Hepatocyte (in vitro differentiated cells): ENCODE measurements around the gene CMKLR1.

Experiments used
- CTCF ChIP-seq: fragments of 200-600 bp; sonication (generic); IDR thresholded peaks from 2 replicates; pipeline ENCODE4 v1.5.1; 2016; ENCODE audit warnings: antibody characterized with exemption, mild to moderate bottlenecking; ENCODE audit not compliant: poor library complexity
- EZH2 ChIP-seq: fragments of 200-600 bp; sonication (generic); IDR thresholded peaks from 2 replicates; pipeline ENCODE4 v1.6.1; 2016; ENCODE audit warnings: antibody characterized with exemption, mild to moderate bottlenecking, borderline replicate concordance
- EZH2phosphoT487 ChIP-seq: fragments of 200-600 bp; sonication (generic); IDR thresholded peaks from one replicate; pipeline ENCODE4 v1.6.1; 2018; ENCODE audit warnings: antibody characterized with exemption, mild to moderate bottlenecking, low read depth, moderate library complexity; ENCODE audit not compliant: unreplicated experiment, severe bottlenecking

- TF ChIP-seq CTCF: no peak
- TF ChIP-seq EZH2phosphoT487: no peak
- no peak for TF ChIP-seq EZH2
Measured at GRCh38 chr12:108348842-108349241, 9.7 kb upstream of the CMKLR1 start.
